B cell (primary cell): ENCODE results near the gene CPN1. TPM values are rescaled to one million over a fixed set of nuclear protein-coding genes. Genes with fewer than 3 reads are reported as not detected.

Source experiments
- ATAC-seq: fragments of 200-7000 bp; cut with Tn5 transposase; one replicate; pipeline ENCODE4 v1.10.0; 2021; ENCODE audit warnings: low read depth, mild to moderate bottlenecking, moderate number of reproducible peaks, moderate library complexity
- CTCF ChIA-PET: fragments of 350-600 bp; sonication (Branson Sonifier 250); formaldehyde crosslinking; loops from one replicate; lab custom pipeline; 2021; ENCODE audit warnings: antibody characterized with exemption, inconsistent platforms; lab: Charles Lee
- POLR2A ChIA-PET: fragments of 350-600 bp; sonication (Branson Sonifier 250); formaldehyde crosslinking; loops from one replicate; lab custom pipeline; 2021; ENCODE audit warnings: antibody characterized with exemption; lab: Charles Lee
- DNase-seq: peaks from one replicate; pipeline ENCODE4 v3.0.0; 2013
- H2AFZ ChIP-seq: 2 replicates; pipeline ENCODE4 v1.6.1; 2012; ENCODE audit warnings: mild to moderate bottlenecking, low read depth, low read length; ENCODE audit not compliant: insufficient read depth, poor library complexity, severe bottlenecking
- H3K27ac ChIP-seq, 2 donors: 1 replicate in 1 of 2; 2 replicates in 1 of 2; pipeline ENCODE4 v1.5.1; 2012 to 2013; ENCODE audit warnings: low read length in 2 of 2, mild to moderate bottlenecking in 2 of 2, moderate library complexity in 1 of 2
- H3K27me3 ChIP-seq, 4 experiments: fragments of 200-600 bp in 1 of 4; sonication (generic) in 1 of 4; replicated peaks in 1 of 4; 1 replicate in 2 of 4; 2 replicates in 2 of 4; pipeline versions ENCODE4 v1.6.1 to v1.7.0; 2013 to 2016; ENCODE audit warnings: low read length in 3 of 4, mild to moderate bottlenecking in 2 of 4, mixed read lengths in 1 of 4, moderate library complexity in 1 of 4; ENCODE audit not compliant: insufficient read depth in 4 of 4, control insufficient read depth in 3 of 4; ENCODE audit errors: control extremely low read depth in 1 of 4
- H3K36me3 ChIP-seq, 2 experiments: replicated peaks in 1 of 2; 1 replicate in 1 of 2; 2 replicates in 1 of 2; pipeline versions ENCODE4 v1.6.1 to v1.7.1; 2013; ENCODE audit warnings: low read length in 1 of 2; ENCODE audit not compliant: insufficient read depth in 2 of 2, control insufficient read depth in 1 of 2; ENCODE audit errors: control extremely low read depth in 1 of 2, extremely low read depth in 1 of 2
- H3K4me1 ChIP-seq, 2 donors: fragments of 200-600 bp in 1 of 2; sonication (generic) in 1 of 2; 1 replicate in 1 of 2; 2 replicates in 1 of 2; pipeline versions ENCODE4 v1.5.1 to v1.6.1; 2013 to 2017; ENCODE audit warnings: low read length in 2 of 2; ENCODE audit not compliant: control insufficient read depth in 2 of 2, insufficient read depth in 2 of 2
- H3K4me2 ChIP-seq: replicated peaks from 2 replicates; pipeline ENCODE3; 2012; ENCODE audit warnings: mild to moderate bottlenecking, low read depth, low read length; ENCODE audit not compliant: poor library complexity, severe bottlenecking
- H3K4me3 ChIP-seq, 5 experiments: fragments of 200-600 bp in 1 of 5; sonication (generic) in 1 of 5; 1 replicate in 3 of 5; 2 replicates in 2 of 5; pipeline versions ENCODE4 v1.5.1 to v1.7.0; 2011 to 2016; ENCODE audit warnings: low read length in 4 of 5, mild to moderate bottlenecking in 4 of 5, low read depth in 2 of 5, control low read depth in 1 of 5, moderate library complexity in 1 of 5; ENCODE audit not compliant: insufficient read depth in 1 of 5; ENCODE audit errors: control extremely low read depth in 1 of 5, extremely low read depth in 1 of 5
- H3K79me2 ChIP-seq: fragments of 200-600 bp; sonication (generic); one replicate; pipeline ENCODE4 v1.6.0; 2016; ENCODE audit warnings: low read length; ENCODE audit not compliant: control insufficient read depth, insufficient read depth
- H3K9ac ChIP-seq: fragments of 200-600 bp; sonication (generic); 2 replicates; pipeline ENCODE4 v1.6.1; 2017; ENCODE audit warnings: mild to moderate bottlenecking, low read length, moderate library complexity
- H3K9me3 ChIP-seq, 3 donors: one replicate each; pipeline versions ENCODE4 v1.6.1 to v1.7.1; 2013; ENCODE audit warnings: low read length in 2 of 3; ENCODE audit not compliant: control insufficient read depth in 2 of 3, insufficient read depth in 1 of 3; ENCODE audit errors: control extremely low read depth in 1 of 3
- H4K20me1 ChIP-seq: 2 replicates; pipeline ENCODE4 v1.6.0; 2012; ENCODE audit warnings: mild to moderate bottlenecking, low read length; ENCODE audit not compliant: insufficient read depth, control insufficient read depth, poor library complexity, severe bottlenecking
- H3K27ac Mint-ChIP-seq: one replicate; pipeline ENCODE4 v1.8.0; 2021; ENCODE audit warnings: mixed read lengths
- H3K27me3 Mint-ChIP-seq: one replicate; pipeline ENCODE4 v1.8.0; 2021; ENCODE audit warnings: mixed read lengths
- H3K4me1 Mint-ChIP-seq: one replicate; pipeline ENCODE4 v1.8.0; 2021; ENCODE audit warnings: mixed read lengths
- H3K4me3 Mint-ChIP-seq: one replicate; pipeline ENCODE4 v1.8.0; 2021; ENCODE audit warnings: mixed read lengths
- H3K9me3 Mint-ChIP-seq: one replicate; pipeline ENCODE4 v1.8.0; 2022; ENCODE audit warnings: mixed read lengths; ENCODE audit not compliant: insufficient read depth
- CTCF ChIP-seq: fragments of 200-600 bp; IDR thresholded peaks from one replicate; pipeline ENCODE4 v1.8.0; 2022; ENCODE audit warnings: antibody characterized with exemption, mild to moderate bottlenecking
- EZH2 ChIP-seq: IDR thresholded peaks from 2 replicates; pipeline ENCODE4 v1.6.1; 2012; ENCODE audit warnings: borderline replicate concordance, low read depth, mild to moderate bottlenecking, moderate library complexity, low read length; ENCODE audit not compliant: insufficient read depth, poor library complexity, severe bottlenecking
- WGBS: methylation state at CpG from one replicate; pipeline ENCODE4 v1.1.5; 2013; ENCODE audit warnings: missing lambda C conversion rate; ENCODE audit not compliant: insufficient coverage; 5-methylcytosine and 5-hydroxymethylcytosine counted together
- intact Hi-C: fragments of 100-400 bp; cut with micrococcal nuclease; formaldehyde crosslinking; loops from one replicate; pipeline ENCODE4 v1.10.0; 2022
- polyA plus RNA-seq: library from polyadenylated mRNA; depleted of rRNA; stranded (reverse); fragments of >200 nt; gene quantifications from 2 replicates; pipeline ENCODE4 v1.2.3, GENCODE V29; 2012
- total RNA-seq, 2 donors: library from RNA; stranded (reverse); fragments of 120-200 nt in 1 of 2; gene quantifications; 1 replicate in 1 of 2; 2 replicates in 1 of 2; pipeline versions ENCODE4 v1.2.3 to v1.2.4, GENCODE V29; 2013 to 2022

Gene CPN1
- total and polyA plus RNA-seq, 2 donors (not counting 1 experiment from before 2014, with no cell fraction given), result not detected

GRCh38 chr10:100124097-100124496 is 42.4 kb upstream of the CPN1 start:
- Histone ChIP-seq H3K4me1 (no peaks in the 10 kb centered on the region), H3K9ac (no peak overlapping the region), H2AFZ (no peak overlapping the region), H3K4me3 (no peak overlapping the region), H3K27ac (no peak overlapping the region), H3K36me3 (no peaks in the 10 kb centered on the region), H3K4me2 (no peak overlapping the region), H3K9me3 (no peaks in the 10 kb centered on the region), H3K27me3 (peaks cover 0 to 3% (median 0%) of the 10 kb centered on the region in 4 experiments), H4K20me1 (no peaks in the 10 kb centered on the region), H3K79me2 (no peaks in the 10 kb centered on the region)
- intact Hi-C loops, result no loop called here
- DNase-seq (no peak), ATAC-seq (no peak)
- no peak for TF ChIP-seq CTCF
- no peak for TF ChIP-seq EZH2
- H3K27me3 Mint-ChIP-seq, result peaks cover 22% of the 10 kb centered on the region
- WGBS, result no CpG with 5 or more reads among the region's 4 CpGs
- ChIA-PET POLR2A (no interaction called here), CTCF (no interaction called here)
- no peak overlapping the region for H3K4me3 Mint-ChIP-seq
- H3K27ac Mint-ChIP-seq, result no peak overlapping the region
- no peaks in the 10 kb centered on the region for H3K4me1 Mint-ChIP-seq
- H3K9me3 Mint-ChIP-seq, result no peaks in the 10 kb centered on the region

GRCh38 chr10:100122780-100123179 is 41.1 kb upstream of the CPN1 start:
- no peak overlapping the region for H3K4me3 Mint-ChIP-seq

More at GRCh38 chr10:100122780-100123179, 41.1 kb upstream of the CPN1 start:
- intact Hi-C loops, result no loop called here
- H2AFZ ChIP-seq, result no peak overlapping the region
- no peaks in the 10 kb centered on the region for H3K4me1 Mint-ChIP-seq
- H4K20me1 ChIP-seq, result no peaks in the 10 kb centered on the region
- H3K27me3 Mint-ChIP-seq, result peaks cover 20% of the 10 kb centered on the region
- no peaks in the 10 kb centered on the region for H3K79me2 ChIP-seq
- no peak overlapping the region for H3K4me2 ChIP-seq
- CTCF ChIA-PET, result no interaction called here
- H3K4me3 ChIP-seq, result no peak overlapping the region
- DNase-seq (no peak), ATAC-seq (no peak)
- no peaks in the 10 kb centered on the region for H3K36me3 ChIP-seq
- no peak overlapping the region for H3K9ac ChIP-seq
- no peaks in the 10 kb centered on the region for H3K9me3 ChIP-seq
- no peak overlapping the region for H3K27ac Mint-ChIP-seq
- peaks cover 0 to 3% (median 0%) of the 10 kb centered on the region in 4 experiments for H3K27me3 ChIP-seq
- POLR2A ChIA-PET, result no interaction called here
- no peak overlapping the region for H3K27ac ChIP-seq
- H3K4me1 ChIP-seq, result no peaks in the 10 kb centered on the region
- H3K9me3 Mint-ChIP-seq, result no peaks in the 10 kb centered on the region
- TF ChIP-seq EZH2, result no peak
- no peak for TF ChIP-seq CTCF
